ENCODE data around the gene CYP19A1. TPM values are rescaled to one million over a fixed set of nuclear protein-coding genes. Genes with fewer than 3 reads are reported as not detected.

Gene CYP19A1
- total and polyA plus RNA-seq, 9 of the 15 experiments (the other 6 are each of a cell fraction or from before 2014, with no cell fraction given), result 0.16 to 0.63 (median 0.47) TPM; not detected in 3

GRCh38 chr15:51313074-51313393 lies 25.4 kb downstream of the CYP19A1 start:
- no peak overlapping the region for H3K9ac ChIP-seq (ENCODE audit: insufficient read depth in 1 of 2, low read depth in 2 of 2, low read length in 2 of 2)
- no peaks in the 10 kb centered on the region for H3K9me3 ChIP-seq (replicated peaks; ENCODE audit: control insufficient read depth, insufficient read depth, low read depth, low read length)
- H3K36me3 ChIP-seq (ENCODE audit: control insufficient read depth, insufficient read depth, low read length), result no peaks in the 10 kb centered on the region
- no peaks in the 10 kb centered on the region for H4K20me1 ChIP-seq (replicated peaks; ENCODE audit: control insufficient read depth, insufficient read depth, low read length)
- FAIRE-seq, result no peak
- BruUV-seq (replicated peaks), result no TSS peak
- no peak for TF ChIP-seq ZNF445 (CRISPR knock-in tag; IDR thresholded peaks at IDR 0.05; ENCODE audit: low read depth)
- no peak for TF ChIP-seq POLR2H (tag; IDR thresholded peaks at IDR 0.05; ENCODE audit: low read depth)
- no peak for TF ChIP-seq THRA (IDR thresholded peaks at IDR 0.05)
- no peak for TF ChIP-seq BRF1 (IDR thresholded peaks at IDR 0.05; ENCODE audit: borderline replicate concordance, extremely low read depth, insufficient read length)
- no peak for TF ChIP-seq PML (IDR thresholded peaks at IDR 0.05; ENCODE audit: low read length)
- no peak for TF ChIP-seq RB1 (IDR thresholded peaks at IDR 0.05; ENCODE audit: low read depth)
- TF ChIP-seq SRSF1 (IDR thresholded peaks at IDR 0.05; ENCODE audit: low read depth, low read length), result no peak
- TF ChIP-seq BCL6 (CRISPR knock-in tag; IDR thresholded peaks at IDR 0.05), result no peak
- no peak for TF ChIP-seq L3MBTL2 (IDR thresholded peaks at IDR 0.05)
- no peak for TF ChIP-seq EP300 (IDR thresholded peaks at IDR 0.05; ENCODE audit: low read length)
- TF ChIP-seq ZNF274 (IDR thresholded peaks at IDR 0.05; ENCODE audit: borderline replicate concordance, low read depth, low read length), result no peak
- no peak for TF ChIP-seq LCOR (CRISPR knock-in tag; IDR thresholded peaks at IDR 0.05)
- no peak for TF ChIP-seq GABPB2 (CRISPR knock-in tag; conservative IDR thresholded peaks at IDR 0.05)
- no peak for TF ChIP-seq SP2 (IDR thresholded peaks at IDR 0.05; ENCODE audit: extremely low read depth, low read depth, low read length, poor library complexity, severe bottlenecking)
- TF ChIP-seq PBX2 (CRISPR knock-in tag; IDR thresholded peaks at IDR 0.05; ENCODE audit: low read depth), result no peak
- no peak for TF ChIP-seq PBX2 (tag; conservative IDR thresholded peaks at IDR 0.05; ENCODE audit: low read depth)
- no peak for TF ChIP-seq TEAD1 (CRISPR knock-in tag; IDR thresholded peaks at IDR 0.05)
- TF ChIP-seq BCOR (IDR thresholded peaks at IDR 0.05), result no peak
- no peak for TF ChIP-seq NCOA2 (IDR thresholded peaks at IDR 0.05; ENCODE audit: partially characterized antibody in 2 of 2)
- no peak for TF ChIP-seq SIN3A (IDR thresholded peaks at IDR 0.05; ENCODE audit: borderline replicate concordance in 2 of 2, control insufficient read depth in 1 of 2, low read depth in 2 of 2, low read length in 2 of 2)
- CTCF ChIA-PET (ENCODE audit: low intra/inter-chr PET ratio), result no interaction called here
- H3K4me2 ChIP-seq (ENCODE audit: insufficient read depth, low read length), result no peak overlapping the region
- DNase-seq (ENCODE audit: extremely low read depth in 1 of 4, low spot score in 3 of 4), result no peak
- H3K27ac ChIP-seq (ENCODE audit: extremely low read depth, low read depth, low read length), result no peak overlapping the region
- H3K79me2 ChIP-seq (ENCODE audit: control insufficient read depth, insufficient read depth, low read length), result no peaks in the 10 kb centered on the region
- peaks cover 3 to 15% of the 10 kb centered on the region in 2 experiments; a peak in 3 of 5 replicates for H3K27me3 ChIP-seq (ENCODE audit: control insufficient read depth in 2 of 2, insufficient read depth in 2 of 2, low read length in 2 of 2)
- no peaks in the 10 kb centered on the region for H3K4me1 ChIP-seq (replicated peaks in 1 of 2; ENCODE audit: control insufficient read depth in 2 of 2, insufficient read depth in 2 of 2, low read length in 2 of 2)
- H3K4me3 ChIP-seq, result no peak overlapping the region
- H3K9me1 ChIP-seq (ENCODE audit: control insufficient read depth, insufficient read depth, low read length), result no peaks in the 10 kb centered on the region
- intact Hi-C loops (cut with micrococcal nuclease) (no loop called here), in situ Hi-C loops (cut with MboI) (no loop called here)
- POLR2A ChIA-PET, result interaction anchor here (1.0 kb wide), 1 partner anchor 12 kb away, joined by 3 read pairs; no protein-coding TSS in a partner anchor
- no peak for ATAC-seq
- no peak overlapping the region for H2AFZ ChIP-seq (ENCODE audit: low read depth, low read length)

Data from K562 (cell line).